Keratinocyte (primary cell): ENCODE results near the gene SLC4A2. TPM values are rescaled to one million over a fixed set of nuclear protein-coding genes. Genes with fewer than 3 reads are reported as not detected.

Experiments
- DNase-seq: peaks from one replicate; pipeline ENCODE4 v3.0.0-alpha.2; 2011; ENCODE audit warnings: low read depth, missing footprints, low spot score
- FAIRE-seq: peaks from 2 replicates; lab custom pipeline; 2011; peaks lifted over from hg19 to GRCh38; lab: Jason Lieb, UNC
- H2AFZ ChIP-seq: 2 replicates; pipeline ENCODE4 v1.6.0; 2012; ENCODE audit warnings: low read length, control low read depth, inconsistent platforms; ENCODE audit not compliant: control insufficient read depth
- H3K27ac ChIP-seq: 2 replicates; pipeline ENCODE4 v1.5.1; 2011; ENCODE audit warnings: low read length; ENCODE audit not compliant: control insufficient read depth, insufficient read depth
- H3K27me3 ChIP-seq: 3 replicates; pipeline ENCODE4 v1.6.0; 2011; ENCODE audit warnings: low read length; ENCODE audit not compliant: control insufficient read depth, insufficient read depth; ENCODE audit errors: extremely low read depth
- H3K36me3 ChIP-seq, 2 experiments: 2 replicates in 1 of 2; 3 replicates in 1 of 2; pipeline ENCODE4 v1.5.1; 2011; ENCODE audit warnings: low read length in 2 of 2, mild to moderate bottlenecking in 1 of 2; ENCODE audit not compliant: control insufficient read depth in 2 of 2, insufficient read depth in 2 of 2; ENCODE audit errors: extremely low read depth in 1 of 2
- H3K4me1 ChIP-seq: 3 replicates; pipeline ENCODE4 v1.5.1; 2011; ENCODE audit warnings: low read length; ENCODE audit not compliant: control insufficient read depth, insufficient read depth; ENCODE audit errors: extremely low read depth
- H3K4me2 ChIP-seq: 3 replicates; pipeline ENCODE4 v1.6.0; 2011; ENCODE audit warnings: low read depth, low read length; ENCODE audit not compliant: control insufficient read depth, insufficient read depth; ENCODE audit errors: extremely low read depth
- H3K4me3 ChIP-seq, 3 experiments: fragments of 200-600 bp in 1 of 3; sonication (generic) in 1 of 3; 2 replicates in 2 of 3; 3 replicates in 1 of 3; pipeline ENCODE4 v1.5.1; 2011 to 2016; ENCODE audit warnings: low read length in 3 of 3, mild to moderate bottlenecking in 3 of 3, control low read depth in 2 of 3, inconsistent platforms in 1 of 3, low read depth in 1 of 3, mixed read lengths in 1 of 3, mixed run types in 1 of 3, moderate library complexity in 1 of 3; ENCODE audit not compliant: control insufficient read depth in 2 of 3, insufficient read depth in 2 of 3; ENCODE audit errors: extremely low read depth in 1 of 3
- H3K79me2 ChIP-seq: 2 replicates; pipeline ENCODE4 v1.6.0; 2012; ENCODE audit warnings: low read length; ENCODE audit not compliant: control insufficient read depth, insufficient read depth
- H3K9ac ChIP-seq: 3 replicates; pipeline ENCODE4 v1.6.0; 2011; ENCODE audit warnings: low read length; ENCODE audit not compliant: control insufficient read depth, insufficient read depth; ENCODE audit errors: extremely low read depth
- H3K9me1 ChIP-seq: 3 replicates; pipeline ENCODE4 v1.6.0; 2011; ENCODE audit warnings: low read length; ENCODE audit not compliant: control insufficient read depth, insufficient read depth; ENCODE audit errors: extremely low read depth
- H3K9me3 ChIP-seq: 2 replicates; pipeline ENCODE4 v1.5.1; 2012; ENCODE audit warnings: low read depth, low read length; ENCODE audit not compliant: control insufficient read depth
- H4K20me1 ChIP-seq: 3 replicates; pipeline ENCODE4 v1.6.0; 2011; ENCODE audit warnings: low read length; ENCODE audit not compliant: control insufficient read depth, insufficient read depth; ENCODE audit errors: extremely low read depth
- EZH2 ChIP-seq: IDR thresholded peaks from one replicate; pipeline ENCODE4 v1.6.1; 2012; ENCODE audit warnings: inconsistent platforms, mild to moderate bottlenecking, low read length, moderate library complexity
- dilution Hi-C: fragments of 300-500 bp; cut with MboI; formaldehyde crosslinking; loops from one replicate; pipeline ENCODE4 v1.7.0; 2020; ENCODE audit warnings: low sequenced_read_pairs; ENCODE audit not compliant: extremely low pct_ligation_motif_present
- polyA plus RNA-seq, 5 experiments: library from polyadenylated mRNA; depleted of rRNA in 3 of 5; stranded (reverse) in 3 of 5; stranded (forward) in 1 of 5; unstranded in 1 of 5; fragments of >200 nt; gene quantifications; 1 replicate in 1 of 5; 2 replicates in 3 of 5; 3 replicates in 1 of 5; pipeline versions ENCODE4 v1.2.1 to v1.2.3, GENCODE V29; 2011 to 2012; ENCODE audit warnings: missing spikeins in 2 of 5, low read depth in 1 of 5, low replicate concordance in 1 of 5
- TF ChIP-seq, protein P1 (sequence below), 3 experiments: IDR thresholded peaks in 1 of 3; conservative IDR thresholded peaks in 1 of 3; optimal IDR thresholded peaks in 1 of 3; 2 replicates in 2 of 3; 3 replicates in 1 of 3; pipeline versions ENCODE3 to v1.5.1; 2011; ENCODE audit warnings: low read length in 3 of 3, mild to moderate bottlenecking in 3 of 3, moderate library complexity in 2 of 3, control low read depth in 1 of 3, inconsistent platforms in 1 of 3; ENCODE audit not compliant: insufficient read depth in 2 of 3; ENCODE audit errors: extremely low read depth in 1 of 3

The SLC4A2 gene
- polyA plus RNA-seq, 1 donor (not counting 4 experiments of a cell fraction or from before 2014, with no cell fraction given), result 33.8 TPM

DNA sequence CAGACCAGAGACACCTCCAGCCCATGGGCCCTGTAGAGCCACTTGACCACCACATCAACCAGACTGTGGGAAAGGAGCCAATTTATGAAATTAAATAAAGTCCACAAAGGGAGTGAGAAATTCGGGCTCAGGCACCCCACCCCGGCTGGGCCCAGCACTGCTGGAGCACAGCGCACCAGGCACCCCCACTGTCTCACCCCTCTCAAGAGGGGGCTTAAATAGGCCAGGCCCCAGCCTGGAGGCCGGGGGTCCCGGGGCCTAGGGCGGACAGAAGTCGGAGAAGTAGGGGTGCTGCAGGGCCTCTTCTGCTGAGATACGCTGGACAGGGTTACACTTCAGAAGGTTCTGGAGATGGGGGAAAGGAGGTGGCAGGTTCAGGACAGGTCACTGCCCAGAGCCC is 5.6 kb upstream of the SLC4A2 start:
- dilution Hi-C loops, result no loop called here
- Histone ChIP-seq H3K9ac (no peak overlapping the region), H3K4me2 (no peak overlapping the region), H3K9me1 (no peaks in the 10 kb centered on the region), H3K4me1 (peaks cover 17% of the 10 kb centered on the region), H3K27me3 (peaks cover 4% of the 10 kb centered on the region), H3K79me2 (no peaks in the 10 kb centered on the region), H3K4me3 (no peak overlapping the region), H2AFZ (no peak overlapping the region), H3K9me3 (no peaks in the 10 kb centered on the region), H3K27ac (no peak overlapping the region), H3K36me3 (peaks cover 3 to 7% of the 10 kb centered on the region in 2 experiments), H4K20me1 (no peaks in the 10 kb centered on the region)
- FAIRE-seq, result no peak
- DNase-seq, result no peak
- no peak for TF ChIP-seq EZH2
- TF ChIP-seq, protein P1, sequence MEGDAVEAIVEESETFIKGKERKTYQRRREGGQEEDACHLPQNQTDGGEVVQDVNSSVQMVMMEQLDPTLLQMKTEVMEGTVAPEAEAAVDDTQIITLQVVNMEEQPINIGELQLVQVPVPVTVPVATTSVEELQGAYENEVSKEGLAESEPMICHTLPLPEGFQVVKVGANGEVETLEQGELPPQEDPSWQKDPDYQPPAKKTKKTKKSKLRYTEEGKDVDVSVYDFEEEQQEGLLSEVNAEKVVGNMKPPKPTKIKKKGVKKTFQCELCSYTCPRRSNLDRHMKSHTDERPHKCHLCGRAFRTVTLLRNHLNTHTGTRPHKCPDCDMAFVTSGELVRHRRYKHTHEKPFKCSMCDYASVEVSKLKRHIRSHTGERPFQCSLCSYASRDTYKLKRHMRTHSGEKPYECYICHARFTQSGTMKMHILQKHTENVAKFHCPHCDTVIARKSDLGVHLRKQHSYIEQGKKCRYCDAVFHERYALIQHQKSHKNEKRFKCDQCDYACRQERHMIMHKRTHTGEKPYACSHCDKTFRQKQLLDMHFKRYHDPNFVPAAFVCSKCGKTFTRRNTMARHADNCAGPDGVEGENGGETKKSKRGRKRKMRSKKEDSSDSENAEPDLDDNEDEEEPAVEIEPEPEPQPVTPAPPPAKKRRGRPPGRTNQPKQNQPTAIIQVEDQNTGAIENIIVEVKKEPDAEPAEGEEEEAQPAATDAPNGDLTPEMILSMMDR (optimal IDR thresholded peaks at IDR 0.05 in 1 of 3, IDR thresholded peaks at IDR 0.05 in 1 of 3, conservative IDR thresholded peaks at IDR 0.05 in 1 of 3; ENCODE audit: extremely low read depth in 1 of 3, insufficient read depth in 2 of 3, low read length in 3 of 3), result no peak

DNA sequence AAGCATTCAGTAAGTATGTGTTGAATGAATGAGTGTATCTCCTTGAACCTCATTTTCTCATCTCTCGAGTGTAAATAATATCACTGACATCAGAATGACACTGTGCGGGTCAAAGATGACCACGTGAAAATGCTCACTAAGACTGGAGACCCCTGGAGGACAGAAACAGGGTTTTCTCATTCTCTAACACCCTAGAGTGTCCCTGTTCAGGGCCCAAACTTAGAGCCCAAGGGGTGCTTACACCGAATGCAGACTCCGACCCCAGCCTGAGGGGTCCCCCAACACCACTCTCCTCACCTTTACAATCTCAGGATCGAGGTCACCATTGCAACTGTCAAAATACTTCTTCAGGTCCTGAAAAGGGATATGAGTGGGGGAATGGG is 3.1 kb upstream of the SLC4A2 start:
- H3K27me3 ChIP-seq, result no peaks in the 10 kb centered on the region
- DNase-seq (no peak), FAIRE-seq (no peak)
- H3K79me2 ChIP-seq, result peaks cover 15% of the 10 kb centered on the region
- TF ChIP-seq, protein P1 (optimal IDR thresholded peaks at IDR 0.05 in 1 of 3, IDR thresholded peaks at IDR 0.05 in 1 of 3, conservative IDR thresholded peaks at IDR 0.05 in 1 of 3; ENCODE audit: extremely low read depth in 1 of 3, insufficient read depth in 2 of 3, low read length in 3 of 3), result no peak
- no peak for TF ChIP-seq EZH2
- H3K9ac ChIP-seq, result no peak overlapping the region
- no peaks in the 10 kb centered on the region for H3K9me1 ChIP-seq
- no peaks in the 10 kb centered on the region for H3K9me3 ChIP-seq
- peak overlapping the region; percentile 99 for H3K4me2 ChIP-seq
- dilution Hi-C loops, result no loop called here
- H2AFZ ChIP-seq, result no peak overlapping the region
- H3K4me1 ChIP-seq, result peaks cover 24% of the 10 kb centered on the region
- no peak overlapping the region for H3K4me3 ChIP-seq
- peaks cover 3 to 7% of the 10 kb centered on the region in 2 experiments for H3K36me3 ChIP-seq
- H4K20me1 ChIP-seq, result no peaks in the 10 kb centered on the region
- H3K27ac ChIP-seq, result no peak overlapping the region
